Retinal pigment epithelial cell (primary cell): ENCODE measurements around the gene CAMKK2.
"Not testable (repeated sequence)": the region's sequence is repeated elsewhere in the genome, so short reads cannot be mapped to it uniquely, and the experiment has no call there.

Source experiments
- DNase-seq: peaks from one replicate; pipeline ENCODE4 v3.0.0-alpha.2; 2010; ENCODE audit warnings: low read depth
- H3K4me3 ChIP-seq: 2 replicates; pipeline ENCODE4 v1.5.1; 2011; ENCODE audit warnings: mild to moderate bottlenecking, low read length, control low read depth, moderate library complexity
- TF ChIP-seq, protein P1 (sequence below): conservative IDR thresholded peaks from 2 replicates; pipeline ENCODE4 v1.5.1; 2011; ENCODE audit warnings: low read depth, low read length, control low read depth, inconsistent platforms

Gene CAMKK2

DNA sequence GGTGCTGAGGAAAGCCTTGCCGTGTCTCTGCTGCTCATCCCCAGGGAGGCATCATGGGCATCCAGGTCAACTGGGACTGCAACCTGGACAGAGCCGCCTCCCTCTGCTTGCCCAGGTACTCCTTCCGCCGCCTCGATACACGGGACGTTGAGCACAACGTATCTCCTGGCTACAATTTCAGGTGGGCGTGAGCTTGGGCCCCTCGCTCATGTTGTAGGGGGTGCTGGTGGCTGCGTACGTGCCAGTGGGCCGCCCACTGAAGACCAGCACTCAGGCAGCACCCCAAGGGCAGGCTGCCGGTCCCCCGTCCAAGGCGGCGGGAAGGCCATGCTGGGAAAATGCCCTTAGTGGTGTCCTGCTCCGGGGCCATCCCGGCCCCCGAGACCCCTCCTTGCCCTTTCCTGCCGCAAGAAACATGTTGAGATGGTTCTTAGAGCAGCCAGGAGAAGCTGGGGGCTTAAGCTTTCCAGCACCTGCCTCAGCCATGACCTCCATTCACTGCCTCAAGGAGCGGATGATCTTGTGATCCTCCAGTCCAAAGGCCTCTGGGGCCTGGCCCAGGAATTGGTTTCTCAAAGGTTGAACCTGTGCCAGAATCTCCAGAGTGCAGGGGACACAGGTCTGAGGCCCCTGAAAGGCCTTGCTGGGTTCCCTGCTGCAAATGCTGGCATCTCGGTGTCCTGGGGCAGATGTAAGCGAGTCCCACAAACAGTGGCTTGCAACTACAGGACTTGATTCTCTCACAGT lies 67.4 kb downstream of the CAMKK2 start:
- no peak for DNase-seq
- TF ChIP-seq, protein P1, sequence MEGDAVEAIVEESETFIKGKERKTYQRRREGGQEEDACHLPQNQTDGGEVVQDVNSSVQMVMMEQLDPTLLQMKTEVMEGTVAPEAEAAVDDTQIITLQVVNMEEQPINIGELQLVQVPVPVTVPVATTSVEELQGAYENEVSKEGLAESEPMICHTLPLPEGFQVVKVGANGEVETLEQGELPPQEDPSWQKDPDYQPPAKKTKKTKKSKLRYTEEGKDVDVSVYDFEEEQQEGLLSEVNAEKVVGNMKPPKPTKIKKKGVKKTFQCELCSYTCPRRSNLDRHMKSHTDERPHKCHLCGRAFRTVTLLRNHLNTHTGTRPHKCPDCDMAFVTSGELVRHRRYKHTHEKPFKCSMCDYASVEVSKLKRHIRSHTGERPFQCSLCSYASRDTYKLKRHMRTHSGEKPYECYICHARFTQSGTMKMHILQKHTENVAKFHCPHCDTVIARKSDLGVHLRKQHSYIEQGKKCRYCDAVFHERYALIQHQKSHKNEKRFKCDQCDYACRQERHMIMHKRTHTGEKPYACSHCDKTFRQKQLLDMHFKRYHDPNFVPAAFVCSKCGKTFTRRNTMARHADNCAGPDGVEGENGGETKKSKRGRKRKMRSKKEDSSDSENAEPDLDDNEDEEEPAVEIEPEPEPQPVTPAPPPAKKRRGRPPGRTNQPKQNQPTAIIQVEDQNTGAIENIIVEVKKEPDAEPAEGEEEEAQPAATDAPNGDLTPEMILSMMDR, result no peak
- H3K4me3 ChIP-seq, result no peak overlapping the region

DNA sequence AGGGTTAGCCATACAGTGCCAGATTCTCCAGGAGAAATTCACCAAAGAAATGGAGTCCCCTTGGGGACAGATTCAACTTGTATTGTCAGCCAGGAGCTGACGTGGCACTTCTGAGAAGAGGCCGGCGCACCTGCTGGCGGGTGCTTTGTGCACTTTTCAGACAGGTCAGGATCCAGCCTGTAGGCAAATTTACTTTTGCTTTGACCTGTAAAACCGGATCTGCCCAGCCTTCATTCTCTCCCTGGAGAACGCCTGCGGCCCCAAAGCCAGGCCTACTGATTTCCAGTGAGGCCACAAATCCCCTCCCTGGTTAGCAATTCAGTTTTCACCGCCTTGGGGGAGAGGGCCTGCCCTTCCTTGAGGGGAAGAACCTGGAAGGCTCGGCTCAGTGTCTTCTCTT lies 69.2 kb downstream of the CAMKK2 start:
- TF ChIP-seq, protein P1, result no peak
- DNase-seq, result no peak

GRCh38 chr12:121226871-121227270 lies 69.6 kb downstream of the CAMKK2 start:
- DNase-seq, H3K4me3 ChIP-seq: not testable (repeated sequence)

More for the DNA sequence above, 69.2 kb downstream of the CAMKK2 start:
- H3K4me3 ChIP-seq, result no peak overlapping the region

DNA sequence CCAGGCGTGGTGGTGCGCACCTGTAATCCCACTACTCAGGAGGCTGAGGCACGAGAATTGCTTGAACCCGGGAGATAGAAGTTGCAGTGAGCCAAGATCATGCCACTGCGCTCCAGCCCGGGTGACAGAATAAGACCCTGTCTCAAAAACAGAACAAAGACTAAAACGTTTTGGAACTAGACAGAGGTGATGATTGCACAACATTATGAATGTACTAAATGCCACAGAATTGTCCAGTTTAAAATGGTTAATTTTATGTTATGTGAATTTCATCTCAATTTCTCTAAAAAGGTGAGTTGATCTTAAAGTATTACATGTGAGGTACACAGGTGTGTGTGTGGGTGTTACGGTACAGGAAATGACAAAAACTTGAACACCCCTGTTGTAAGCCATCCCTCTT lies 70.1 kb downstream of the CAMKK2 start:
- no peak overlapping the region for H3K4me3 ChIP-seq
- TF ChIP-seq, protein P1, result no peak
- no peak for DNase-seq

DNA sequence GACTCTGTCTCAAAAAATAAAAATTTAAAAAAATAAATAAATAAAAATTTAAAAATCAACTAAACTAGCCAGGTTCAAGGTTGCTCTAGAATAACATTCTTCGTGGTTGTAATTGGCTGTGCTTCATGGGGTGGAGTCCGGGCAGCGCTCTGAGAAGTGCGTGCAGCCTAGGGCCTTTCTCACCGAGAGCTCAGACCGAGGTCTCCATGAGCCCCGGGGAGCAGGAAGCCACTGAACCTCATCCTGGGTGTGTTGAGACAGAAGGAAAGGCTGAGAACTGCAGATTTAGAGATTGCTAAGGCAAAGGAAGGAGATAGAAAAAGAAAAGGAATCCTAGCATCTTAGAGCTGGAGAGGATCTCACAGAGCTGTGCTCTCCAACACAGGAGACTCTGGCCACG lies 71.9 kb downstream of the CAMKK2 start:
- no peak for DNase-seq
- TF ChIP-seq, protein P1, result no peak
- no peak overlapping the region for H3K4me3 ChIP-seq

GRCh38 chr12:121223292-121224285 lies 72.9 kb downstream of the CAMKK2 start:
- TF ChIP-seq, protein P1, result peak; percentile 25
- H3K4me3 ChIP-seq, result no peak overlapping the region
- no peak for DNase-seq

DNA sequence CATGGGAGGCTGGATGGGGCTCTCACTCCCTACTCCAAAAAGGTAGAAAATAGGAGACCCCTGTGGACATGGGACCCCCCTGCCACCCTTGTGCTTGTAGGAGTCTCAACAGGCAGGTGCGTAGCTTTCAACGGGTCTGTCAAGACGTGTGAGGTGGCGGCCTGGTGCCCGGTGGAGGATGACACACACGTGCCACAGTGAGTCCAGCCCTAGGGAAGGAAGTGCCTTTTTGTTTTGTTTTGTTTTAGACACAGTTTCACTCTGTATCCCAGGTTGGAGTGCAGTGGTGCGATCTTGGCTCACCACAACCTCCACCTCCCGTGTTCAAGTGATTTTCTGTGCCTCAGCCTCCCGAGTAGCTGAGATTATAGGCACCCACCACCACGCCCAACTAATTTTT lies 73.7 kb downstream of the CAMKK2 start:
- H3K4me3 ChIP-seq, result no peak overlapping the region
- TF ChIP-seq, protein P1, result no peak
- DNase-seq, result no peak
